ENCODE measurements around the gene FOXJ3. TPM values are rescaled to one million over a fixed set of nuclear protein-coding genes. Genes with fewer than 3 reads are reported as not detected.

The FOXJ3 gene
- total RNA-seq, 3 donors from 2014 or later: 47.0 to 57.3 (median 53.4) TPM

GRCh38 chr1:42306977-42307376 lies 28.1 kb downstream of the FOXJ3 start:
- no peak for TF ChIP-seq CTCF (IDR thresholded peaks at IDR 0.05)
- intact Hi-C loops (cut with DNase I, micrococcal nuclease): no loop called here
- Histone ChIP-seq H3K4me3 (no peak overlapping the region), H3K36me3 (ENCODE audit: low read depth) (no peaks in the 10 kb centered on the region), H3K9me3 (no peaks in the 10 kb centered on the region), H3K4me1 (ENCODE audit: low read depth) (no peaks in the 10 kb centered on the region)
- no peak for DNase-seq
- ATAC-seq: no peak

DNA sequence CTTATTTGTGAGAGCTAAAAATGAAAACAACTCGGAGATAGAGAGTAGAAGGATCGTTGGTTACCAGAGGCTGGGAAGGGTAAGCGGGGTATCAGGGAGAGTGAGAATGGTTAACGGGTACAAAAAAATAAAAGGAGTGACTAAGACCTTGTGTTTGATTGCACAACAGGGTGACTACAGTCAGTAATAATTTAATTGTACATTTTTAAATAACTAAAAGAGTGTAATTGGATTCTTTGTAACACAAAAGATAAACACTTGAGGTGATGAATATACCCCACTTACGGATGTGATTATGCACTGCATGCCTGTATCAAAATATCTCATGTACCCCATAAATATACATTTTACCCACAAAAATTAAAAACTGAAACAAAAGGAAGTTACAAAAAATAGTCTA lies 29.4 kb downstream of the FOXJ3 start:
- Histone ChIP-seq H3K9me3 (no peaks in the 10 kb centered on the region), H3K4me3 (no peak overlapping the region), H3K4me1 (ENCODE audit: low read depth) (no peaks in the 10 kb centered on the region), H3K36me3 (ENCODE audit: low read depth) (no peaks in the 10 kb centered on the region)
- TF ChIP-seq CTCF (IDR thresholded peaks at IDR 0.05): no peak
- no peak for DNase-seq
- no peak for ATAC-seq
- intact Hi-C loops (cut with DNase I, micrococcal nuclease): no loop called here

- H3K4me3 ChIP-seq: no peak overlapping the region
- H3K4me1 ChIP-seq (ENCODE audit: low read depth): no peaks in the 10 kb centered on the region
- H3K36me3 ChIP-seq (ENCODE audit: low read depth): no peaks in the 10 kb centered on the region
- ATAC-seq (no peak), DNase-seq (no peak)
- TF ChIP-seq CTCF (IDR thresholded peaks at IDR 0.05): no peak
- H3K9me3 ChIP-seq: no peaks in the 10 kb centered on the region
- intact Hi-C loops (cut with DNase I, micrococcal nuclease): no loop called here
Observed at GRCh38 chr1:42302034-42302433, 33.0 kb downstream of the FOXJ3 start.

DNA sequence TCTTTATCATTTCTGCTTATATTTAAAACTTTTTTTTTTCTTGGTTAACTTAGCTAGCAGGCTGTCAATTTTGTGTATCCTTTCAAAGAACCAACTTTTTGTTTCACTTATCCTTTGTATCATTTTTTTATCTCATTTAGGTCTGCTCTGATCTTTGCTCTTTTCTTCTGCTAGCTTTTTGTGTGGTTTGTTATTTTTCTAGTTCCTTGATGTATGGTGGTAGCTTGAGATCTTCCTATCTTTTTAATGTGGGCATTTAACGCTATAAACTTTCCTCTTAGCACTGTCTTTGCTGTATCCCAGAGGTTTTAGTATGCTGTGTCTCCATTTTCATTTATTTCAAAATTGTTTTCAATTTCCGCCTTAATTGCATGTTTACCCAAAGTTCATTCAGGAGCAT lies 36.5 kb downstream of the FOXJ3 start:
- H3K36me3 ChIP-seq (ENCODE audit: low read depth): no peaks in the 10 kb centered on the region
- H3K4me3 ChIP-seq: no peak overlapping the region
- intact Hi-C loops (cut with DNase I, micrococcal nuclease): no loop called here
- H3K9me3 ChIP-seq: no peaks in the 10 kb centered on the region
- no peaks in the 10 kb centered on the region for H3K4me1 ChIP-seq (ENCODE audit: low read depth)
- no peak for TF ChIP-seq CTCF (IDR thresholded peaks at IDR 0.05)
- ATAC-seq (no peak), DNase-seq (no peak)

DNA sequence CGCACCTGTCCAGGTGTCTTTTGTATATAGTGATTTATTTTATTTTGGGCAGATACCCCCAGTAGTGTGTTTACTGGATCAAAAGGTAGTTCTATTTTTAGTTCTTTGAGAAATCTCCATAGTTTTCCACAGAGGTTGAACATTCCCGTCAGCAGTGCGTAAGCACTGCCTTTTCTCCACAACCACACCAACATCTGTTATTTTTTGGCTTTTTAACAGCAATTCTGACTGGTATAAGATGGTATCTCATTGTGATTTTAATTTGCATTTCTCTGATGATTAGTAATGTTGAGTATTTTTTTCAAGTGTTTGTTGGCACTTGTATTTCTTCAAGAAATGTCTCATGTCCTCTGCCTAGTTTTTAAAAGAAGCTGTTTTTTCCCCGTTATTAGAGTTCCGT lies 39.2 kb downstream of the FOXJ3 start:
- ATAC-seq (no peak), DNase-seq (no peak)
- no peak overlapping the region for H3K4me3 ChIP-seq
- intact Hi-C loops (cut with DNase I, micrococcal nuclease): no loop called here
- TF ChIP-seq CTCF (IDR thresholded peaks at IDR 0.05): no peak
- H3K9me3 ChIP-seq: no peaks in the 10 kb centered on the region
- H3K4me1 ChIP-seq (ENCODE audit: low read depth): no peaks in the 10 kb centered on the region
- H3K36me3 ChIP-seq (ENCODE audit: low read depth): no peaks in the 10 kb centered on the region

GRCh38 chr1:42290130-42290529 lies 44.9 kb downstream of the FOXJ3 start:
- no peak for TF ChIP-seq CTCF (IDR thresholded peaks at IDR 0.05)
- Histone ChIP-seq H3K4me3 (no peak overlapping the region), H3K4me1 (ENCODE audit: low read depth) (no peaks in the 10 kb centered on the region), H3K9me3 (no peaks in the 10 kb centered on the region), H3K36me3 (ENCODE audit: low read depth) (no peaks in the 10 kb centered on the region)
- ATAC-seq: no peak
- intact Hi-C loops (cut with DNase I, micrococcal nuclease): no loop called here
- DNase-seq: no peak

All from mucosa of descending colon (tissue), 3 donors.